CD8-positive, alpha-beta memory T cell (primary cell): ENCODE data around the gene UNC5B. TPM values are rescaled to one million over a fixed set of nuclear protein-coding genes. Genes with fewer than 3 reads are reported as not detected.

Experiments
- CTCF ChIA-PET: fragments of 350-600 bp; sonication (Branson Sonifier 250); formaldehyde crosslinking; loops from one replicate; lab custom pipeline; 2021; ENCODE audit warnings: antibody characterized with exemption; lab: Charles Lee
- POLR2A ChIA-PET: fragments of 350-600 bp; sonication (Branson Sonifier 250); formaldehyde crosslinking; loops from one replicate; lab custom pipeline; 2021; ENCODE audit warnings: antibody characterized with exemption; lab: Charles Lee
- DNase-seq, 5 donors: peaks; one replicate each; pipeline versions ENCODE4 v3.0.0 to v3.0.0-alpha.2; 2020 to 2022; ENCODE audit warnings: mixed read lengths in 1 of 5
- H3K27ac ChIP-seq: one replicate; pipeline ENCODE4 v1.7.0; 2013; ENCODE audit warnings: low read depth, mild to moderate bottlenecking, low read length, moderate library complexity
- H3K27me3 ChIP-seq: 2 replicates; pipeline ENCODE4 v1.7.0; 2013; ENCODE audit warnings: low read length, mild to moderate bottlenecking; ENCODE audit not compliant: insufficient read depth, poor library complexity, severe bottlenecking
- H3K36me3 ChIP-seq: 2 replicates; pipeline ENCODE4 v1.7.0; 2013; ENCODE audit warnings: mild to moderate bottlenecking, low read length, moderate library complexity; ENCODE audit not compliant: insufficient read depth
- H3K4me1 ChIP-seq: 2 replicates; pipeline ENCODE4 v1.7.0; 2013; ENCODE audit warnings: mild to moderate bottlenecking, low read length, moderate library complexity; ENCODE audit not compliant: insufficient read depth
- H3K4me3 ChIP-seq: 2 replicates; pipeline ENCODE4 v1.7.0; 2013; ENCODE audit warnings: mild to moderate bottlenecking, low read length
- H3K9me3 ChIP-seq: 2 replicates; pipeline ENCODE4 v1.7.0; 2013; ENCODE audit warnings: mild to moderate bottlenecking, low read length
- H3K27ac Mint-ChIP-seq, 8 donors: one replicate each; pipeline ENCODE4 v1.8.0; 2020 to 2021; ENCODE audit warnings: mixed read lengths in 8 of 8, mild to moderate bottlenecking in 6 of 8, inconsistent platforms in 3 of 8, moderate library complexity in 3 of 8
- H3K27me3 Mint-ChIP-seq, 2 donors: one replicate each; pipeline ENCODE4 v1.8.0; 2020 to 2021; ENCODE audit warnings: mixed read lengths in 2 of 2, mild to moderate bottlenecking in 1 of 2, moderate library complexity in 1 of 2
- H3K36me3 Mint-ChIP-seq, 3 donors: one replicate each; pipeline ENCODE4 v1.8.0; 2020 to 2021; ENCODE audit warnings: mixed read lengths in 3 of 3, inconsistent platforms in 1 of 3, mild to moderate bottlenecking in 1 of 3
- H3K4me1 Mint-ChIP-seq, 3 donors: one replicate each; pipeline ENCODE4 v1.8.0; 2020 to 2021; ENCODE audit warnings: mixed read lengths in 3 of 3, inconsistent platforms in 1 of 3, mild to moderate bottlenecking in 1 of 3
- H3K4me3 Mint-ChIP-seq, 7 donors: one replicate each; pipeline ENCODE4 v1.8.0; 2020 to 2021; ENCODE audit warnings: mixed read lengths in 7 of 7, mild to moderate bottlenecking in 6 of 7, moderate library complexity in 4 of 7, inconsistent platforms in 2 of 7
- H3K9me3 Mint-ChIP-seq, 5 donors: one replicate each; pipeline ENCODE4 v1.8.0; 2020 to 2022; ENCODE audit warnings: mixed read lengths in 5 of 5, mild to moderate bottlenecking in 3 of 5, moderate library complexity in 2 of 5, inconsistent platforms in 1 of 5
- polyA plus RNA-seq: library from polyadenylated mRNA; unstranded; fragments of 300-500 nt; fragmentation: Illumina TruSeq; gene quantifications from one replicate; pipeline ENCODE4 v1.2.3, GENCODE V29; 2021
- total RNA-seq, 2 experiments: library from RNA; stranded (reverse); gene quantifications; one replicate each; pipeline ENCODE4 v1.2.3, GENCODE V29; 2021

Gene UNC5B
- total and polyA plus RNA-seq, 3 experiments from 2014 or later = 0.06 to 0.13 (median 0.11) TPM

- Histone ChIP-seq H3K4me1 (peaks cover 3% of the 10 kb centered on the region), H3K9me3 (no peaks in the 10 kb centered on the region), H3K4me3 (no peak overlapping the region), H3K27me3 (peaks cover 30% of the 10 kb centered on the region), H3K27ac (no peak overlapping the region), H3K36me3 (no peaks in the 10 kb centered on the region)
- DNase-seq = no peak
- no peaks in the 10 kb centered on the region for H3K36me3 Mint-ChIP-seq
- no peaks in the 10 kb centered on the region for H3K9me3 Mint-ChIP-seq
- ChIA-PET CTCF (no interaction called here), POLR2A (no interaction called here)
- H3K27ac Mint-ChIP-seq = no peak overlapping the region
- peaks cover 35 to 82% of the 10 kb centered on the region in 2 donors for H3K27me3 Mint-ChIP-seq
- peaks cover 10 to 18% (median 17%) of the 10 kb centered on the region in 3 donors for H3K4me1 Mint-ChIP-seq
- no peak overlapping the region for H3K4me3 Mint-ChIP-seq
Measured at GRCh38 chr10:71209731-71210541, 2.4 kb upstream of the UNC5B start.

GRCh38 chr10:71210542-71210871, 1.9 kb upstream of the UNC5B start:
- Histone ChIP-seq H3K9me3 (no peaks in the 10 kb centered on the region), H3K27me3 (peaks cover 35% of the 10 kb centered on the region), H3K36me3 (no peaks in the 10 kb centered on the region), H3K4me1 (peaks cover 3% of the 10 kb centered on the region), H3K27ac (no peak overlapping the region), H3K4me3 (no peak overlapping the region)
- H3K4me3 Mint-ChIP-seq = peak overlapping the region in 1 of 7 donors; percentile 83
- POLR2A ChIA-PET = no interaction called here
- peaks cover 10 to 18% (median 17%) of the 10 kb centered on the region in 3 donors for H3K4me1 Mint-ChIP-seq
- H3K9me3 Mint-ChIP-seq = no peaks in the 10 kb centered on the region
- H3K27me3 Mint-ChIP-seq = peaks cover 38 to 80% of the 10 kb centered on the region in 2 donors
- DNase-seq = no peak
- H3K36me3 Mint-ChIP-seq = no peaks in the 10 kb centered on the region
- CTCF ChIA-PET = no interaction called here
- H3K27ac Mint-ChIP-seq = peak overlapping the region in 2 of 8 donors; percentile 2 to 23

GRCh38 chr10:71211053-71211452, 1.3 kb upstream of the UNC5B start:
- POLR2A ChIA-PET = no interaction called here
- H3K36me3 Mint-ChIP-seq = no peaks in the 10 kb centered on the region
- no peak for DNase-seq
- peak overlapping the region in 2 of 7 donors; percentile 29 to 83 for H3K4me3 Mint-ChIP-seq
- Histone ChIP-seq H3K36me3 (no peaks in the 10 kb centered on the region), H3K27ac (no peak overlapping the region), H3K27me3 (peaks cover 41% of the 10 kb centered on the region), H3K4me3 (no peak overlapping the region), H3K4me1 (peaks cover 3% of the 10 kb centered on the region), H3K9me3 (no peaks in the 10 kb centered on the region)
- H3K27ac Mint-ChIP-seq = peak overlapping the region in 1 of 8 donors; percentile 2
- CTCF ChIA-PET = no interaction called here
- H3K9me3 Mint-ChIP-seq = no peaks in the 10 kb centered on the region
- peaks cover 40 to 83% of the 10 kb centered on the region in 2 donors for H3K27me3 Mint-ChIP-seq
- H3K4me1 Mint-ChIP-seq = peaks cover 10 to 21% (median 18%) of the 10 kb centered on the region in 3 donors

GRCh38 chr10:71211775-71212317, 524 bp upstream of the UNC5B start:
- Mint-ChIP-seq H3K36me3 (no peaks in the 10 kb centered on the region), H3K27me3 (peaks cover 39 to 78% of the 10 kb centered on the region in 2 donors), H3K4me3 (peak overlapping the region; percentile 59 to 78 (median 67)), H3K27ac (no peak overlapping the region), H3K4me1 (peaks cover 10 to 22% (median 18%) of the 10 kb centered on the region in 3 donors), H3K9me3 (no peaks in the 10 kb centered on the region)
- ChIA-PET CTCF (no interaction called here), POLR2A (no interaction called here)
- Histone ChIP-seq H3K9me3 (no peaks in the 10 kb centered on the region), H3K4me3 (no peak overlapping the region), H3K4me1 (peaks cover 6% of the 10 kb centered on the region), H3K27me3 (peaks cover 47% of the 10 kb centered on the region), H3K27ac (no peak overlapping the region), H3K36me3 (no peaks in the 10 kb centered on the region)
- DNase-seq = no peak

GRCh38 chr10:71213127-71213621, 804 bp downstream of the UNC5B start:
- Histone ChIP-seq H3K36me3 (no peaks in the 10 kb centered on the region), H3K27ac (no peak overlapping the region), H3K4me1 (peaks cover 10% of the 10 kb centered on the region), H3K4me3 (peak overlapping the region; percentile 49), H3K27me3 (peaks cover 47% of the 10 kb centered on the region), H3K9me3 (no peaks in the 10 kb centered on the region)
- ChIA-PET POLR2A (no interaction called here), CTCF (no interaction called here)
- no peaks in the 10 kb centered on the region for H3K36me3 Mint-ChIP-seq
- no peak overlapping the region for H3K27ac Mint-ChIP-seq
- H3K4me1 Mint-ChIP-seq = peaks cover 12 to 28% (median 23%) of the 10 kb centered on the region in 3 donors
- no peaks in the 10 kb centered on the region for H3K9me3 Mint-ChIP-seq
- peak overlapping the region; percentile 60 to 87 (median 67) for H3K4me3 Mint-ChIP-seq
- peaks cover 36 to 67% of the 10 kb centered on the region in 2 donors for H3K27me3 Mint-ChIP-seq
- no peak for DNase-seq

- H3K27me3 ChIP-seq = peaks cover 47% of the 10 kb centered on the region
- H3K36me3 ChIP-seq = no peaks in the 10 kb centered on the region
- ChIA-PET CTCF (no interaction called here), POLR2A (no interaction called here)
- H3K9me3 ChIP-seq = no peaks in the 10 kb centered on the region
- H3K27ac Mint-ChIP-seq = no peak overlapping the region
- DNase-seq = no peak
- H3K27me3 Mint-ChIP-seq = peaks cover 36 to 63% of the 10 kb centered on the region in 2 donors
- H3K4me1 ChIP-seq = peaks cover 7% of the 10 kb centered on the region
- H3K36me3 Mint-ChIP-seq = no peaks in the 10 kb centered on the region
- peak overlapping the region in 6 of 7 donors; percentile 1 to 56 (median 38) for H3K4me3 Mint-ChIP-seq
- H3K27ac ChIP-seq = no peak overlapping the region
- H3K4me3 ChIP-seq = no peak overlapping the region
- H3K9me3 Mint-ChIP-seq = no peaks in the 10 kb centered on the region
- peaks cover 12 to 29% (median 23%) of the 10 kb centered on the region in 3 donors for H3K4me1 Mint-ChIP-seq
Measured at GRCh38 chr10:71213761-71214440, 1.5 kb downstream of the UNC5B start.

- Mint-ChIP-seq H3K27me3 (peaks cover 32 to 63% of the 10 kb centered on the region in 2 donors), H3K36me3 (no peaks in the 10 kb centered on the region), H3K4me3 (peak overlapping the region in 5 of 7 donors; percentile 1 to 56 (median 34)), H3K4me1 (peaks cover 12 to 29% (median 23%) of the 10 kb centered on the region in 3 donors), H3K27ac (no peak overlapping the region), H3K9me3 (no peaks in the 10 kb centered on the region)
- Histone ChIP-seq H3K4me1 (peaks cover 6% of the 10 kb centered on the region), H3K36me3 (no peaks in the 10 kb centered on the region), H3K27me3 (peaks cover 40% of the 10 kb centered on the region), H3K27ac (no peak overlapping the region), H3K4me3 (no peak overlapping the region), H3K9me3 (no peaks in the 10 kb centered on the region)
- CTCF ChIA-PET = no interaction called here
- POLR2A ChIA-PET = no interaction called here
- DNase-seq = no peak
Measured at GRCh38 chr10:71214641-71215559, 2.5 kb downstream of the UNC5B start.
